NCI-H2196 (cell line): ENCODE measurements around the gene EPM2A.

Source experiments
- DNase-seq: peaks from one replicate; lab custom pipeline; 2025; ENCODE audit not compliant: unreplicated experiment; lab: John Stamatoyannopoulos, UW

Gene EPM2A

DNA sequence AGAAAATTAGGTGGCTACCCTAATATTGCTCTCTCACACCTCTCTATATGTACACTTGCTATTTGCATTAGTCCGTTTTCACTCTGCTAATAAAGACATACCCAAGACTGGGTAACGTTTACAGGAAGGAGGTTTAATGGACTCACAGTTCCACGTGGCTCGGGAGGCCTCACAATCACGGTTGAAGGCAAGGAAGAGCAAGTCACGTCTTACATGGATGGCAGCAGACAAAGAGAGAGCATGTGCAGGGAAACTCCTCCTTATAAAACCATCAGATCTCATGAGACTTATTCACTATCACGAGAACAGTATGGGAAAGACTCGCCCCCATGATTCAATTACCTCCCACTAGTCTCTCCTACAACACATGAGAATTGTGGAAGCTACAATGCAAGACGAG, 53.4 kb downstream of the EPM2A start:
- DNase-seq: no peak

DNA sequence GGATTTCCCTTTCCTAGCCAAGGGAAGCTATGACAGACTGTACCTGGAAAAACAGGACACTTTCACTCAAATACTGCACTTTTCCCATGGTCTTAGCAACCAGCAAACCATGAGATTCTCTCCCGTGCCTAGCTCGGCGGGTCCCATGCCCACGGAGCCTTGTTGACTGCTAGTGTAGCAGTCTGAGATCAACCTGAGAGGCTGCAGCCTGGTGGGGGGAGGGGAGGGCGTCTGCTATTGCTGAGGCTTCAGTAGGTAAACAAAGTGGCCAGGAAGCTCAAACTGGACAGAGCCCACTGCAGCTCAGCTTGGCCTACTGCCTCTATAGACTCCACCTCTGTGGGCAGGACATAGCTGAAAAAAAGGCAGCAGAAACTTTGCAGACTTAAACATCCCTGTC, 61.8 kb downstream of the EPM2A start:
- DNase-seq: no peak

- no peak for DNase-seq
These were observed 65.0 kb downstream of the EPM2A start for GRCh38 chr6:145670311-145670710.

DNA sequence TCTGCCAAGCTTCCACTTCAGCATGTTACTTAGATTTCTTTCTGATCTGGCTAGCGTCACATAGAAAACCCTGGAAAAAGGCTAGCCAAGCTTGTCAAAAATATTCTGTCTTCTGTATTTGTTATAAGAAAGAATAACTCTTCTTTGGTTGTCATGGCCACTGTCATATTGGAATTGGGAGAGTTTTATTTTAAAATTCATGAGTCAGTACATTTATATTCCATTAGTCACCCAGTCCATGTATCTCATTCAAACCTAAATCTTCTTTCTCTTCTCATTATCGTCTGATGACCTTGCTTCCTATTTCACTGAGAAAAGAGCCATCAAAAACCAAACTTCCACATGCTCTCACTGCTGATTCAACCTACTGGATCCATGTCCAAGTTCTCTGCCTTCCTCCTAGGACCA, 65.7 kb downstream of the EPM2A start:
- no peak for DNase-seq

- DNase-seq: no peak
These were observed 66.5 kb downstream of the EPM2A start for GRCh38 chr6:145668844-145669243.

GRCh38 chr6:145660676-145661075, 74.6 kb downstream of the EPM2A start:
- DNase-seq: no peak

DNA sequence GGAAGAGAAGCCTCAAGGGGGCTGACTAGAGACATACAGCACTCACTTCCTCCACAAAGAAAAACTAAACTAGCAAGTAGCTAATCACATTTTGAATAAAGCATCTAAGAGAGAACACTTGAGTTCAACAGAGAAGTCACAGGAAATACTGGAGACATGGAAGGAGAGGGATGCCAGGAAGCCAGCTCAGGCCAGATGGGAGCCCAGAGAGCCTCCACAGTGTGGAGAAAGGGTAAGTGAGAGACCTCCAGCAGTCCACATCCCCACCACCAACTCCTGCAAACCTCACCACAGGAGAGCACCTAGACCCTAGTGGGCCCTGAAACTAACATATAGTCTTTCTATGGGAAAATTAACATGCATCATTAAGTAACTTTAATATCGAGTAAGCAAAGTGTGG, 79.2 kb downstream of the EPM2A start:
- no peak for DNase-seq

GRCh38 chr6:145652572-145652971, 82.7 kb downstream of the EPM2A start:
- no peak for DNase-seq

DNA sequence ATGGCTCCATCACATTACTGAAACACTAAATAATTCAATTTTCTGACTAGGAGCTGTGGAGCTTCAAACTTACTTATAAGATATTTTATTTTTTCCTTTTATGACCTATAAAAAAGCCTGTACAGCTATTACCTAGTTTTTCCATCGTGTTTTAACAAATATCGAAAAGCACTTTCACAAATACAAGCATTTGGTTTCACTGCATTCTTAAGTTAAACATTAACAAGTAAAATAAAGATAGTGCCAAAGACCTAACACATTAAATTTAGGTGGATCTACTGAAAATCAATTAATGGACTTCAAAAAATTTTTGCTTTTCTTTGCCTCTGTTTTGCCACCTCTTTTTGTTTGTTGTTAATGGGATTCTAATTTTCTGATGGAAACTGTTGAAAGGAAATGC, 83.3 kb downstream of the EPM2A start:
- no peak for DNase-seq

GRCh38 chr6:145648149-145648548, 87.2 kb downstream of the EPM2A start:
- no peak for DNase-seq

DNA sequence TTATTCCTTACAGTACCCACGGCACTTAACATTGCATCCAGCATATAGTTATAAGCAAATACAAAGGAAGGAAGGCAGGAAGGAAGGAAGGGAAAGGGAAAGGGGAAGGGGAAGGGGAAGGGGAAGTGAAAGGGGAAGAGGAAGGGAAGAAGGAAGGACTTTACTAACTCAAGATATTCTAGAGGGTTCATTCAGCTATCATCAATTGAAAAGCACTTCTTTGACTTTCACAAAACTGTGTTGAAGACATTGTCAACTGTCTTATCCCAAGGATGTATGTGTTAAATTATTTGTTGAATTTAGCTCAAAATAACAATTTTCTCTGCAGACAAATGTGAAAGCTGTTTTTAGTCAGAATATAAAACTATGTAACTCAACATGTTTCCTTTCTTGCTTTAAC, 87.7 kb downstream of the EPM2A start:
- DNase-seq: no peak

DNA sequence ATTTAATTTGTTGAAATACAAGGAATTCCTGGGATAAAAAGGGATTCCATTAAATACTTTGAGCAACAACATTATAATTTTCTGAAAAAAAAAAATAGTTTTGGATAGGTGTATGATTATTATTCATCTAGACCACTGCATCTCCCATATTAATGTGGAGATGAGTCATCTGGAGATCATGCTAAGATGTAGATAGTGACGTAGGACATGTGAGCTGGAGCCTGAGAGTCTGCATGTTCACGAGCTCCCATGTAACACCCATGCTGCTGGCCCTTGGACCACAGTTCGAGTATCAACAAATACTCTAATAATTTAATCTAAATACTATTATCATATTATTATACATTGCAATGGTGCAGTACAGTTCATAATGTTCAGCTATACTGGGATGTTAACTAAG, 91.6 kb downstream of the EPM2A start:
- no peak for DNase-seq

DNA sequence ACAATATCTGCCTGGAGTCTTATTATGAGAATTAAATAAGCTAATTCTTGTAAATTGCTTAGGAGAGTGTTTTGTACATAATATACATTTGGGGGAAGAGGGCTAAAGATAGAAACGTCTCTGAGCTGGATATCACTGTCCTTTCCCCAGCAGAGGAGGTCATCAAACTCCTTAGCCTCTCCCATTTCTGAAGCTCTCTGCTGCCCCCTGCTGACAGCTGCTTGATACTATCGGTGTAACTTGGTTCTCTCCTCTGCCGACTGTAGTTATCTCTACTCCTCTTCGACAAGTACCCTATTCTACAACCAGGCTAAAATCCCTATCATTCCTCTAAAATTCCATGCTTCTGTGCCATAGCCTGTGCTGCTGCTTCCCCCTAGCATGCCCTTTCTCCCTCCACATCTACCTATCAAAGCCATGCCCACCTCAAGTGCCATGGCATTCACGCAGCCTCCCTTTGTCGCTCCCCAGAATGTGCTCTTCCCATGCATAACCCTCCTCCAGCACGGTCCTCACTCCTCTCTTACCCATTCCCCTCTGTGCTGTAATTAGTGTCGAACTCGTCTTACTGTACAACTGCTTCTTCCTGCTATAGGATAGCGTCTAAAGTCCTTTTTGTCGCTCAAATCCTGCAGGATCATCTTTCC, 101.2 kb downstream of the EPM2A start:
- DNase-seq: peak; percentile 94

DNA sequence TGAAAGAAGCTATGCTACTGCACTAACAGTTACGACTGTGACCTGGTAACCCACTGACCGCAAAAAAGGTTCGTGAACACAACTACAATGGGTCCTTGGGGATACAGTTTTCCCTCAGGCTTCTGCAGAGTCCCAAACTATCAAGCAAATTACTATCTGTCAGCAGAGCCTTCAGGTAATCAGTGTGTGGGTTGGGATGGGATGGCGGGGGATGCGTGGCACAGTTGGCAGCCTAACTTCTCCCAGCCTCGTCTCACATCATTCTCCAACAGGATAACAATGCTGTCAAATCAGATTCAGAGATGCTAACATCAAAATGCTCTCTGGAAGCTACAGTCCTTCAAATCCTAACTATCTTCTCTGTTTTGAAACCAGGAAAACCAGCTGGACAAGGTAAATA, 102.3 kb downstream of the EPM2A start:
- DNase-seq: no peak

GRCh38 chr6:145631374-145631773, 103.9 kb downstream of the EPM2A start:
- DNase-seq: peak; percentile 19

GRCh38 chr6:145630598-145630997, 104.7 kb downstream of the EPM2A start:
- no peak for DNase-seq

DNA sequence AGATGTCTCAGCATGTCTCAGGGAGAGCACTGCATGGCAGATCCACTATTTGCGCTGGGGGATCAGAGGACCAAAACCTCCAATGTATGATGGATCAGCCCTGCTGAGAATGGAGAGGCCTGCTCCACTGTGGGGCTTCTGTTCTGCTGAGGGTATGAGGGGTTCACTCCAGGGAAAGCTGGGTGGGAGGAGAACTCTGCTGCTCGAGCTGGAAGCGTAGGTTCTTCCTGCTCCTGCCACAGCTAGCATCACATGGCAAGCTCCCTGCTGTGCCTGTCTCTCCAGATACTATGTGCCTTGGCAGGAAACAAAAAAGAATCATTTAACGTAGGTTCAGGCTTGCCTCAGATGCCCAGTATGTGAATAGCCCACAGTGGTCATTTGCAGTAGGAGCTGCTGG, 105.8 kb downstream of the EPM2A start:
- DNase-seq: no peak

DNA sequence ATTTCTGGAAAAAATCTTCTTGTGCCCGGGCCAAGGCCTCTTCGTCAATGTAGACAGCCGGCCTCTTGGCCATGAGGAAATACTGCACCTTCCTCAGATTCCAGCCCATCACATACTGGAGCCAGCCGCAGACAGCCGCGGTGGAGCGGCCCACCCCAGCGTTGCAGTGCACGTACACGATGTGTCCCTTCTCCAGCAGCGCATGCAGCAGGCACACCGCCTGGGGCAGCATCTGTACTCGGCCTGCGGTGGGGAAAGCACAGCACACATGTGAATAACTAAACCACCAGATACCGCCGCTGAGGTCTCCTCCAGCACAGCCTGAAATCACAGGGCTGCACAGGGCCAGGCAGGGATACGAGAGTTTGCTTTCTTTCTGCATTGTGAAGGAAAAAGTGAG, 107.9 kb downstream of the EPM2A start:
- DNase-seq: no peak

- no peak for DNase-seq
These were observed 108.5 kb downstream of the EPM2A start for GRCh38 chr6:145626857-145627256.

DNA sequence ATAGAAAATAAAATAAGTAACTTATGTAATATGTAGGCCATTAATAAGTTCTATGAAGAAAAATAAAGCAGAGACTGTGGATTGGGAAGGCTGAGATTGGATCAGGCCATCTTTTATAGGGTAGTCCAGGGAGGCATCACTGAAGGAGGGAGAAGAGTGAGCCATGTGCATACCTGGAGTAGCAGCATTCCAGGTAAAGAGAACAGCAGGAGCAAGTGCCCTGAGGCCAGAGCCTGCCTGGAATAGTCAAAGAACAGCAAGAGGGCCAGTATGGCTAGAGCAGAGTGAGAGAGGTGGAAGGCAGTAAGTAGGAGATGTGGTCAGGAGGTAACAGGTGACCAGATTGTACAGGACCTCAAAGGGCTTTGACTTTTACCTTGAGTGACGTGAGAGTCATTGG, 112.1 kb downstream of the EPM2A start:
- no peak for DNase-seq

DNA sequence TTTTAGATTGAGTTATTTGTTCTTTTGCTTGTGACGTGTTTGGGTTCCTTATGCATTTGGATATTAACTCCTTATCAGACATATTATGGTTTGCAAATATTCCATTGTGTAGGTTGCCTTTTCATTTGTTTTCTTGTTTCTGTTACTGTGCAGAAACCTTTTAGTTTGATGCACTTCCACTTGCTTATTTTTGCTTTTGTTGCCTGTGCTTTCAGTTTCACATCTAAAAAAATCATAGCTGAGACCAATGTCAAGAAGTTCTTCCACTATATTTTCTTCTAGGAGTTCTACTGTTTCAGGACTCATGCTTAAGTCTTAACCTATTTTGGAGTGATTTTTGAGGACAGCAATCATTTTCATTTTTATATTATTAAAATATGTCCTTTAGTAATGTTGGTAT, 113.5 kb downstream of the EPM2A start:
- DNase-seq: no peak

- no peak for DNase-seq
These were observed 115.2 kb downstream of the EPM2A start for GRCh38 chr6:145620088-145620487.

DNA sequence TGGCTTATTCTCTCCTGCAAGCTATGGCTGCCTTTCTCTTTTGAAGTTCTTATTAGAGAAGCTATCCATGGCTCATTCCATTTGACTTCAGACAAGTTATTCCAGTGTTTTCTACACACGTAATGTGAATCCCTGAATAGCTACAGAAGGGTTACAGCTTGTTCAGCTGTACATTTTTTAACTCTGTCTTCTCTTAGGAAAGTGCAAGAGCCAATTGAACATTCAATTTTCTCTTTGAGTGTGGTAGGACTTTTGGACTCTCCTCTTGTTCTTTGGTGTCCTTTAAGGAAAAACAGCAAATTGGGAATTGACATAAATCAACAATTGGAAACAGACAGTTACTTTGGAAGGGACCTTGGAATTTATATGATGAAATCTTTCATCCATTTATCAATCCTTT, 125.8 kb downstream of the EPM2A start:
- DNase-seq: no peak

DNA sequence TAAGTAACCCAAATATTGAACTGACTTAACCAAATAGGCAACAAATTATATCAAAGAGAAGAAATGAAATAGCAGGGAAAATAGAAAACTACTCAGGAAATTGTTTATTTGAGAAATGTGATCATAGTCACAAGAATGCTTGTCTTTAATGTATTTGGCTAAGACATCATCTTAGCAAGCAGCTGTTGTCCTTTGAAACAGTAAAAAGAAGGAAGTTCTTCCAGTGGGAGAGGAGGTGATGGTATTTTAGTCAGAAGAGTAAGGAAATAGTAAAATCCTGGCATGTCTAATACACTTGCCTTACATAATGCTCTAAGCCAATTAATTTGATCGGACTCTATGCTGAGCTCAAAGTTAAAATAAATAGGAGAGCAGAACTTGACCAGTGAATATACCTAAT, 126.5 kb downstream of the EPM2A start:
- DNase-seq: no peak
